MM.1S (cell line): ENCODE data around the gene FNDC5.

Experiments
- DNase-seq: peaks from one replicate; pipeline ENCODE4 v3.0.0-alpha.2; 2015
- H2AFZ ChIP-seq: fragments of 300-600 bp; sonication (generic); 2 replicates; pipeline ENCODE4 v1.6.0; 2016; ENCODE audit warnings: antibody characterized with exemption, low read length
- H3F3A ChIP-seq: fragments of 300-600 bp; sonication (generic); 2 replicates; pipeline ENCODE4 v1.6.1; 2016; ENCODE audit warnings: mild to moderate bottlenecking, antibody characterized with exemption, low read length, moderate library complexity, mixed read lengths; ENCODE audit not compliant: insufficient read depth
- H3K27ac ChIP-seq: fragments of 300-600 bp; sonication (generic); 2 replicates; pipeline ENCODE4 v1.5.1; 2016; ENCODE audit warnings: mild to moderate bottlenecking, low read length
- H3K27me3 ChIP-seq: fragments of 300-600 bp; sonication (generic); replicated peaks from 2 replicates; pipeline ENCODE4 v1.6.0; 2016; ENCODE audit warnings: low read length; ENCODE audit not compliant: insufficient read depth
- H3K36me3 ChIP-seq: fragments of 300-600 bp; sonication (generic); replicated peaks from 2 replicates; pipeline ENCODE4 v1.6.1; 2016; ENCODE audit warnings: mild to moderate bottlenecking, low read length, mixed read lengths; ENCODE audit not compliant: insufficient read depth
- H3K4me1 ChIP-seq: fragments of 300-600 bp; sonication (generic); 2 replicates; pipeline ENCODE4 v1.6.1; 2016; ENCODE audit warnings: low read length, mixed read lengths
- H3K4me2 ChIP-seq: fragments of 300-600 bp; sonication (generic); 2 replicates; pipeline ENCODE4 v1.6.0; 2016; ENCODE audit warnings: low read depth, low read length
- H3K4me3 ChIP-seq: fragments of 300-600 bp; sonication (generic); 2 replicates; pipeline ENCODE4 v1.5.1; 2016; ENCODE audit warnings: low read length, mixed read lengths
- H3K79me2 ChIP-seq: fragments of 300-600 bp; sonication (generic); 2 replicates; pipeline ENCODE4 v1.6.1; 2016; ENCODE audit warnings: mixed run types, low read length, mixed read lengths
- H3K9ac ChIP-seq: fragments of 300-600 bp; sonication (generic); 2 replicates; pipeline ENCODE4 v1.6.1; 2016; ENCODE audit warnings: low read length, mixed read lengths
- H3K9me2 ChIP-seq: fragments of 300-600 bp; sonication (generic); replicated peaks from 2 replicates; pipeline ENCODE4 v1.6.1; 2016; ENCODE audit warnings: mild to moderate bottlenecking, low read length, mixed read lengths; ENCODE audit not compliant: insufficient read depth
- H3K9me3 ChIP-seq: fragments of 300-600 bp; sonication (generic); replicated peaks from 2 replicates; pipeline ENCODE4 v1.6.1; 2016; ENCODE audit warnings: mild to moderate bottlenecking, low read length, mixed read lengths; ENCODE audit not compliant: insufficient read depth
- H4K20me1 ChIP-seq: fragments of 300-600 bp; sonication (generic); 2 replicates; pipeline ENCODE4 v1.6.1; 2016; ENCODE audit warnings: mild to moderate bottlenecking, low read length, moderate library complexity, mixed read lengths; ENCODE audit not compliant: insufficient read depth
- CTCF ChIP-seq: fragments of 300-600 bp; sonication (generic); IDR thresholded peaks from 2 replicates; pipeline ENCODE4 v1.5.1; 2016; ENCODE audit warnings: antibody characterized with exemption, low read length, mixed read lengths
- EZH2 ChIP-seq: fragments of 300-600 bp; sonication (generic); optimal IDR thresholded peaks from 2 replicates; pipeline ENCODE3; 2017; ENCODE audit warnings: low read depth, mild to moderate bottlenecking, antibody characterized with exemption, low read length, mixed read lengths
- EZH2phosphoT487 ChIP-seq: fragments of 300-600 bp; sonication (generic); IDR thresholded peaks from 2 replicates; pipeline ENCODE4 v1.6.1; 2018; ENCODE audit warnings: antibody characterized with exemption, low read length

FNDC5 gene

GRCh38 chr1:32868085-32868484 lies 2.6 kb downstream of the FNDC5 start:
- Histone ChIP-seq H3K9me2 (no peaks in the 10 kb centered on the region), H2AFZ (no peak overlapping the region), H3K4me2 (no peak overlapping the region), H3K36me3 (no peaks in the 10 kb centered on the region), H3K27ac (no peak overlapping the region), H3K4me3 (no peak overlapping the region), H4K20me1 (no peaks in the 10 kb centered on the region), H3K27me3 (peaks cover 20% of the 10 kb centered on the region), H3K9ac (no peak overlapping the region), H3K79me2 (no peaks in the 10 kb centered on the region), H3K4me1 (no peaks in the 10 kb centered on the region), H3F3A (no peaks in the 10 kb centered on the region; the same call in 1 of the 2 replicates), H3K9me3 (no peaks in the 10 kb centered on the region)
- TF ChIP-seq EZH2phosphoT487, result no peak
- no peak for TF ChIP-seq EZH2
- no peak for TF ChIP-seq CTCF
- no peak for DNase-seq

GRCh38 chr1:32867671-32868070 lies 3.0 kb downstream of the FNDC5 start:
- peaks cover 20% of the 10 kb centered on the region for H3K27me3 ChIP-seq

GRCh38 chr1:32867151-32867550 lies 3.6 kb downstream of the FNDC5 start:
- DNase-seq, result no peak
- H3F3A ChIP-seq, result no peaks in the 10 kb centered on the region; the same call in 1 of the 2 replicates
- no peak for TF ChIP-seq CTCF
- no peak for TF ChIP-seq EZH2
- no peak for TF ChIP-seq EZH2phosphoT487
- H3K9me2 ChIP-seq, result no peaks in the 10 kb centered on the region
- H3K9me3 ChIP-seq, result no peaks in the 10 kb centered on the region
- H3K4me2 ChIP-seq, result no peak overlapping the region
- H3K27me3 ChIP-seq, result peaks cover 20% of the 10 kb centered on the region
- no peak overlapping the region for H3K27ac ChIP-seq
- no peak overlapping the region for H3K9ac ChIP-seq
- H3K4me3 ChIP-seq, result no peak overlapping the region
- no peaks in the 10 kb centered on the region for H4K20me1 ChIP-seq
- H3K36me3 ChIP-seq, result no peaks in the 10 kb centered on the region
- no peaks in the 10 kb centered on the region for H3K79me2 ChIP-seq
- no peak overlapping the region for H2AFZ ChIP-seq
- H3K4me1 ChIP-seq, result no peaks in the 10 kb centered on the region

More at GRCh38 chr1:32867671-32868070, 3.0 kb downstream of the FNDC5 start:
- H3K9me2 ChIP-seq, result no peaks in the 10 kb centered on the region
- H3K4me3 ChIP-seq, result no peak overlapping the region
- DNase-seq, result no peak
- H2AFZ ChIP-seq, result no peak overlapping the region
- no peak overlapping the region for H3K9ac ChIP-seq
- H3K4me1 ChIP-seq, result no peaks in the 10 kb centered on the region
- H3K4me2 ChIP-seq, result no peak overlapping the region
- H3K79me2 ChIP-seq, result no peaks in the 10 kb centered on the region
- no peaks in the 10 kb centered on the region for H4K20me1 ChIP-seq
- TF ChIP-seq EZH2phosphoT487, result no peak
- H3K9me3 ChIP-seq, result no peaks in the 10 kb centered on the region
- H3F3A ChIP-seq, result no peaks in the 10 kb centered on the region; the same call in 1 of the 2 replicates
- no peak overlapping the region for H3K27ac ChIP-seq
- no peaks in the 10 kb centered on the region for H3K36me3 ChIP-seq

GRCh38 chr1:32865639-32866405 lies 4.9 kb downstream of the FNDC5 start:
- no peaks in the 10 kb centered on the region for H3K9me2 ChIP-seq
- no peak for DNase-seq
- H3K9me3 ChIP-seq, result no peaks in the 10 kb centered on the region
- H2AFZ ChIP-seq, result no peak overlapping the region
- H3K9ac ChIP-seq, result no peak overlapping the region
- no peaks in the 10 kb centered on the region for H4K20me1 ChIP-seq
- H3K27me3 ChIP-seq, result peaks cover 7% of the 10 kb centered on the region
- TF ChIP-seq EZH2phosphoT487 (no peak), CTCF (no peak), EZH2 (no peak)
- no peak overlapping the region for H3K4me3 ChIP-seq
- H3K4me1 ChIP-seq, result no peaks in the 10 kb centered on the region
- no peaks in the 10 kb centered on the region for H3K36me3 ChIP-seq
- H3F3A ChIP-seq, result no peaks in the 10 kb centered on the region; the same call in 1 of the 2 replicates
- H3K79me2 ChIP-seq, result no peaks in the 10 kb centered on the region
- H3K27ac ChIP-seq, result no peak overlapping the region
- H3K4me2 ChIP-seq, result no peak overlapping the region
